Right atrium auricular region (tissue), 2 donors: Measurements from ENCODE around the gene C1orf21. TPM values are rescaled to one million over a fixed set of nuclear protein-coding genes. Genes with fewer than 3 reads are reported as not detected.

Source experiments
- DNase-seq: peaks from one replicate; pipeline ENCODE4 v3.0.0-alpha.2; 2019; ENCODE audit warnings: low spot score
- H3K27ac ChIP-seq, 2 donors: fragments of 200-600 bp; sonication (generic); 1 replicate in 1 of 2; 2 replicates in 1 of 2; pipeline ENCODE4 v1.5.1; 2016 to 2019
- H3K27me3 ChIP-seq, 2 donors: fragments of 200-600 bp; sonication (generic); one replicate each; pipeline versions ENCODE4 v1.5.1 to v1.6.0; 2017 to 2019
- H3K36me3 ChIP-seq: fragments of 200-600 bp; sonication (generic); one replicate; pipeline ENCODE4 v1.5.1; 2016
- H3K4me1 ChIP-seq, 2 donors: fragments of 200-600 bp; sonication (generic); one replicate each; pipeline versions ENCODE4 v1.5.1 to v1.6.0; 2017 to 2019
- H3K4me3 ChIP-seq, 2 donors: fragments of 200-600 bp; sonication (generic); 1 replicate in 1 of 2; 2 replicates in 1 of 2; pipeline ENCODE4 v1.5.1; 2017 to 2019; ENCODE audit warnings: mild to moderate bottlenecking in 1 of 2, moderate library complexity in 1 of 2
- H3K9me3 ChIP-seq, 2 donors: fragments of 200-600 bp; sonication (generic); one replicate each; pipeline ENCODE4 v1.5.1; 2019
- total RNA-seq, 2 donors: library from RNA; depleted of rRNA; stranded (reverse); fragments of >200 nt; gene quantifications; one replicate each; pipeline ENCODE4 v1.1.0, GENCODE V29; 2016
- TF ChIP-seq, protein P1 (sequence below), 2 donors: fragments of 200-600 bp; sonication (generic); IDR thresholded peaks; one replicate each; pipeline ENCODE4 v1.5.1; 2019; ENCODE audit warnings: antibody characterized with exemption in 2 of 2

Gene C1orf21
- total RNA-seq, 2 donors from 2014 or later = 49.4 to 78.5 TPM

DNA sequence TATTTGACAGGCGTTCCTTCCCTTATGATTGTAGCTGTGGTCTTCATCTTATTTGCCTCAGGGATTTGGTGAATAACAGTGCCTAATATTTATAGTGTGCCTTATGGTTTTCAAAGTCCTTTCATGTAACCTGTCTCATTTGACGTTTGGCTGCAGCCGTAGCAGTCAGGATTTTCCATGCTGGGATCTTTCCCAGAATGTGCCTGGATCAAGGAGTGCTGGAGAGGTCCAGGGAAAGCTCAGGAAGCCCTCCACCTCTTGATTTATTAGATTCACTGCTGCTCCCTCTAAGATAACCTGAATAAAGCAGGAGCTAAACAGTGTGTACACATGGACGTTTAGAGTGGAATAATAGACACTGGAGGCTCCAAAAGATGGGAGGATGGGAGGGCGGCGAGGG lies 5.2 kb downstream of the C1orf21 start:
- Histone ChIP-seq H3K36me3 (no peaks in the 10 kb centered on the region), H3K9me3 (no peaks in the 10 kb centered on the region), H3K4me3 (no peak overlapping the region), H3K27me3 (no peaks in the 10 kb centered on the region), H3K4me1 (peaks cover 0 to 56% of the 10 kb centered on the region in 2 donors), H3K27ac (no peak overlapping the region)
- TF ChIP-seq, protein P1, sequence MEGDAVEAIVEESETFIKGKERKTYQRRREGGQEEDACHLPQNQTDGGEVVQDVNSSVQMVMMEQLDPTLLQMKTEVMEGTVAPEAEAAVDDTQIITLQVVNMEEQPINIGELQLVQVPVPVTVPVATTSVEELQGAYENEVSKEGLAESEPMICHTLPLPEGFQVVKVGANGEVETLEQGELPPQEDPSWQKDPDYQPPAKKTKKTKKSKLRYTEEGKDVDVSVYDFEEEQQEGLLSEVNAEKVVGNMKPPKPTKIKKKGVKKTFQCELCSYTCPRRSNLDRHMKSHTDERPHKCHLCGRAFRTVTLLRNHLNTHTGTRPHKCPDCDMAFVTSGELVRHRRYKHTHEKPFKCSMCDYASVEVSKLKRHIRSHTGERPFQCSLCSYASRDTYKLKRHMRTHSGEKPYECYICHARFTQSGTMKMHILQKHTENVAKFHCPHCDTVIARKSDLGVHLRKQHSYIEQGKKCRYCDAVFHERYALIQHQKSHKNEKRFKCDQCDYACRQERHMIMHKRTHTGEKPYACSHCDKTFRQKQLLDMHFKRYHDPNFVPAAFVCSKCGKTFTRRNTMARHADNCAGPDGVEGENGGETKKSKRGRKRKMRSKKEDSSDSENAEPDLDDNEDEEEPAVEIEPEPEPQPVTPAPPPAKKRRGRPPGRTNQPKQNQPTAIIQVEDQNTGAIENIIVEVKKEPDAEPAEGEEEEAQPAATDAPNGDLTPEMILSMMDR (IDR thresholded peaks at IDR 0.05) = no peak
- DNase-seq = no peak

DNA sequence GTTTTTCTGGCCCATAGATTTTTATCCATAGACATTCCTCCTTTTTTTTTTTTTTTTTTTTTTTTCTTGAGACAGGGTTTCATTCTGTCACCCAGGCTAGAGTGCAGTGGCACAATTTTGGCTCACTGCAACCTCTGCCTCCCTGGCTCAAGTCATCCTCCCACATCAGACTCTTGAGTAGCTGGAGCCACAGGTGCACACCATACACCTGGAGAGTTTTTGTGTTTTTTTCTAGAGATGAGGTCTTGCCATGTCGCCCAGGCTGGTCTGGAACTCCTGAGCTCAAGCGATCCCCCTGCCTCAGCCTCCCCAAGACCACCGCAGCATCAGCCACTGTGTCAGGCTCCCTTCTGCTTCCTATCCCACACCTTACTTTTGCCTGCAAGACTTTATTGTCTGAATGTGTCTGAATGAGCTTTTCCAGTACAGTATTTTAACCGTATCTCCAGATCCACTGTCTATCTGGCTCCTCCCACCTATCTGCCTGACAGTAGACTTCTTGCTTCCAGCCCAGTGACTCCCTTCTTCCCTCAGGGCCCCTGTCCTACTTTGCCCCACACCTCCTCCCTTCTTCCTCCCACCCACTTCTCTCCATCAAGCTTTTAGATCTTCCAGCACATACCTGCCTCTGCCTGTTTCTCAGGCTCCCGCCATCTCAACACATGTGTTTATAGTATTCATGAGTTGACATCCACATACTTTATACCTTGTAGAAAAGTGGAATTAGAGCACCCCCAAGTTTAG lies 6.1 kb downstream of the C1orf21 start:
- H3K27me3 ChIP-seq = no peaks in the 10 kb centered on the region
- H3K4me3 ChIP-seq = no peak overlapping the region
- H3K36me3 ChIP-seq = no peaks in the 10 kb centered on the region
- H3K27ac ChIP-seq = no peak overlapping the region
- DNase-seq = no peak
- no peaks in the 10 kb centered on the region for H3K9me3 ChIP-seq
- peaks cover 0 to 56% of the 10 kb centered on the region in 2 donors for H3K4me1 ChIP-seq
- TF ChIP-seq, protein P1 (IDR thresholded peaks at IDR 0.05) = no peak

DNA sequence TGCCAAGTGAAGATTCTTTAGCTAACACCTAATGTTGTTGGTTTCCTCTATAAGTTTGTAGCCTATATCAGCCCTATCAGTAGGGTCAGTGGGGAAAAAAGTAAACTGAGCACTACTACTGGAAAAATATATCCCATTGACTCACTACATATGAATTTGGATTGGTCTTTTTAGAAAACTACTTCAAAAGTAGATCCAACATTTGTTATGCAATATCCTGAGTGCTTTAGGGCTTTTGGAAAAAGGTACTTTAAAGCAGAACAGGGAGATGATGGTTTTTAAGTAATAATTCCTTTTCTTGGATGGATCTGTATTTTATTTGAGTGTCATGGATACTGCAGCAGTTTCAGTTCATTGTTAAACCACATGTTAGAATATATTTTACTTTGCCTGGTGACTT lies 7.1 kb downstream of the C1orf21 start:
- Histone ChIP-seq H3K36me3 (no peaks in the 10 kb centered on the region), H3K9me3 (no peaks in the 10 kb centered on the region), H3K4me1 (peaks cover 0 to 59% of the 10 kb centered on the region in 2 donors), H3K27ac (no peak overlapping the region), H3K4me3 (no peak overlapping the region), H3K27me3 (no peaks in the 10 kb centered on the region)
- DNase-seq = no peak
- TF ChIP-seq, protein P1 (IDR thresholded peaks at IDR 0.05) = no peak

DNA sequence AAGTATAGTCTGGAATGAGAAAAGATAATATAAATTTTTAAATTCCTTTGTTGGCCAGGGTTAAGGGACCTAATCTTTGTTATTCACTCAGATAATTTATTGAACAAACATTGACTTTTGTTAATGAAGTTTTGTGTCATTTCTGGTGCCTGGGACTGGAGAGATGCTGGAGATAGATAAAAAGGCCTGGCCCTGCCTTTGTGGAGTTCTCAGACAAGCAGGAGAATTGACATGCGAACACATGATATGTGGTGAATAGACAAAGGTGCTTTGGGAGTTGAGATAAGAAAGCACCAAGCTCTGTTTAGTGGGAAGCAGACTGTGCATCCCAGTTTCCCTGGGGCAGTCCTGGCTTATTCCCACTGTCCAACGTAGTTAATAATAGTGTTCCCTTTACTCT lies 8.5 kb downstream of the C1orf21 start:
- Histone ChIP-seq H3K4me1 (peaks cover 0 to 59% of the 10 kb centered on the region in 2 donors), H3K4me3 (no peak overlapping the region), H3K9me3 (no peaks in the 10 kb centered on the region), H3K27me3 (no peaks in the 10 kb centered on the region), H3K27ac (no peak overlapping the region), H3K36me3 (no peaks in the 10 kb centered on the region)
- no peak for DNase-seq
- TF ChIP-seq, protein P1 (IDR thresholded peaks at IDR 0.05) = no peak

DNA sequence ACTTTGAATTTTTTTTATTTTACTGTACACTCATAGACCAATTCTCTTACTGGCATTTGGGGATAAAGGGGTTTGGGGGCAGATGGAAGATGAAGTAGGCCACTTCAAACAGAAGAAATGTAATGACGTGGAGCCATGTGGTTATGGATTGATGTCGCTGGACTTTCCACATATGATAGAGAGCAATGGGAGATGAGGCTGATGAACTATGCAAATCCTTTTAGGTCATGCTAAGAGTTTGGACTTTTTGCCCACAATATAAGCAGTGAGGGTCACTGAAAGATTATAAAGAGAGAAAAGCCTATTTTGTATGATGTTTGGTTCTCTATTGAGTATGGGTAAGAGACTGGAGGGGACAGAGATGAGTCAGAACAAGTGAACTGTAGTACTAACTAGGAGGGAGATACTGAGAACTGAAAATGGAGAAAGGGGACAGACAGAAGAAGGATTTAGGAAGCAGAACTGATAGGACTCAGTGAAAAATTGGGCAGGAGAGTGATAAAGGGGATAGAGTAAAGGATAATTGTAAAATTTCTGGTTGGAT lies 9.2 kb downstream of the C1orf21 start:
- Histone ChIP-seq H3K9me3 (no peaks in the 10 kb centered on the region), H3K36me3 (no peaks in the 10 kb centered on the region), H3K4me3 (no peak overlapping the region), H3K4me1 (peaks cover 0 to 59% of the 10 kb centered on the region in 2 donors), H3K27ac (no peak overlapping the region), H3K27me3 (no peaks in the 10 kb centered on the region)
- DNase-seq = no peak
- TF ChIP-seq, protein P1 (IDR thresholded peaks at IDR 0.05) = no peak
